Activated T-helper 2 cell treated with anti-CD3 and anti-CD28 coated beads, Interferon-gamma antibody, Interleukin-2, Interleukin-4, amounts not matched to agents 10 μg/mL and 5 μg/mL and 100 μg/mL, durations not matched to agents 14 hours and 24 hours and 36 hours (primary cell): ENCODE data around the gene LRPPRC. TPM values are rescaled to one million over a fixed set of nuclear protein-coding genes. Genes with fewer than 3 reads are reported as not detected.

ENCODE experiments used
- DNase-seq: peaks from one replicate; pipeline ENCODE4 v3.0.0; 2021; ENCODE audit warnings: low spot score
- H3K27ac Mint-ChIP-seq: one replicate; pipeline ENCODE4 v1.8.0; 2021; ENCODE audit warnings: mixed read lengths
- H3K27me3 Mint-ChIP-seq: one replicate; pipeline ENCODE4 v1.8.0; 2021; ENCODE audit warnings: low read depth, mixed read lengths
- H3K36me3 Mint-ChIP-seq: one replicate; pipeline ENCODE4 v1.8.0; 2021; ENCODE audit warnings: low read depth, mixed read lengths
- H3K4me1 Mint-ChIP-seq: one replicate; pipeline ENCODE4 v1.8.0; 2021; ENCODE audit warnings: low read depth, mixed read lengths
- H3K4me3 Mint-ChIP-seq: one replicate; pipeline ENCODE4 v1.8.0; 2021; ENCODE audit warnings: low read depth, mild to moderate bottlenecking, moderate library complexity, mixed read lengths
- H3K9me3 Mint-ChIP-seq: one replicate; pipeline ENCODE4 v1.8.0; 2021; ENCODE audit warnings: mixed read lengths
- intact Hi-C: fragments of 100-400 bp; cut with micrococcal nuclease; formaldehyde crosslinking; loops from one replicate; pipeline ENCODE4 v1.15.1; 2023
- total RNA-seq: library from RNA; stranded (reverse); gene quantifications from 2 replicates; pipeline ENCODE4 v1.2.3, GENCODE V29; 2022

Gene LRPPRC
- total RNA-seq, 1 donor from 2014 or later = 161 TPM

DNA sequence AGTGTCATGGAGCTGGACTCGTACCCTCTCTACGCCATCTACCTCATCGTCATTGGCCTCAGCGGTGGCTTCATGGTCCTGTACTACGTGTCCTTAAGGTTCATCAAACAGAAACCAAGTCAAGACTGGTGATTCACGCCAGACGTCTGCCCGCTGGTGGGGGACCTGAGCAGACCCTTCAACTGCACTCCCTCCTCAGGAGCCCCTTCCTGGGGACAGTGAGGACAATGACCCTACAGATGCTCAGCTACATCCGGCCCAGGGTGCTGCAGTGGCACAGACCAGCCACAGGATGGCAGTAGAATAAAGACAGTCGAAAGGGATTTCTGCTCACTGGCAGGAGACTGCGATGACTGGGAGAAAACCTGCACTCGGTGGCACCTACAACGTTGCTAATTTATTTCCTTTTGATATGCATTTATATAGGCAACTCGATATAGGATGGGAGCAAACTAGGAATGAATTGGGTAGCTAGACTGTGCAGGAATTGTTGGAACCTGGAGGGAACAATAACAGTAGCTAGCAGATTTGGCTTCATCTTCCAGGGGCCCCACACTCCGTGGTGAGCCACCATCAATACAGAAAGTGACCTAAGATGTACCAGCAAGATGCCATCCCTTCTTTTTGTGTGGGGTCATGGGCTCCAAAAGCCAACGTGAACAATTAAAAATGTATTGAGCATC is 117.9 kb downstream of the LRPPRC start:
- DNase-seq = peak; percentile 62
- Mint-ChIP-seq H3K27me3 (no peaks in the 10 kb centered on the region), H3K4me3 (no peak overlapping the region), H3K9me3 (no peaks in the 10 kb centered on the region), H3K36me3 (no peaks in the 10 kb centered on the region), H3K4me1 (peaks cover 11% of the 10 kb centered on the region), H3K27ac (no peak overlapping the region)
- intact Hi-C loops = loop anchor here (5.0 kb wide), 2 partner anchors 49 to 271 kb away; no protein-coding TSS in a partner anchor

DNA sequence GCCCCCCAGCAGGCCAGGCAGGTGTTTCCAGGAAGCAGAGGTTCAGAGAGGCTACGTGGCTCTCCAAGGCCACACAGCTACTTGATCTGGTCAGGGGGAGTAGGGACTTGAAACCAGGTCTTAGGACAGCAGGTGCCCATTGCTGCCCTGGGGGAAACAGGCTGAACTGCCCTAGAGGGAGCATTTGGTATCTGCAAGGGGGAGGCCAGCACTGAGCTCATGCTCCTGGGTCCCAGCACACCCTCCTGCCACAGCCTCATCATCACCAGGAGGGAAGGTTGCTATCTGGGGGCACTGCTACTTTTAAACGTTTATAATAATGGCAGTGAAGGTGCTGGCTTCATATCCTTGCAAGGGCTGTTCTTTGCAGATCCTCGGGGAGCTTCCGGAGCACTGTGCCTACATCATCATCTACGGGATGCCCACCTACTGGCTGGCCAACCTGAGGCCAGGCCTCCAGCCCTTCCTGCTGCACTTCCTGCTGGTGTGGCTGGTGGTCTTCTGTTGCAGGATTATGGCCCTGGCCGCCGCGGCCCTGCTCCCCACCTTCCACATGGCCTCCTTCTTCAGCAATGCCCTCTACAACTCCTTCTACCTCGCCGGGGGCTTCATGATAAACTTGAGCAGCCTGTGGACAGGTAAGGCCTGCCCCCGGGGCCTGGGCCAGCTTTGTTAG is 120.9 kb downstream of the LRPPRC start:
- Mint-ChIP-seq H3K4me3 (no peak overlapping the region), H3K27me3 (peaks cover 7% of the 10 kb centered on the region), H3K36me3 (no peaks in the 10 kb centered on the region), H3K9me3 (no peaks in the 10 kb centered on the region), H3K4me1 (peaks cover 11% of the 10 kb centered on the region), H3K27ac (no peak overlapping the region)
- intact Hi-C loops = loop anchor here (5.0 kb wide), 2 partner anchors 52 to 268 kb away; no protein-coding TSS in a partner anchor
- DNase-seq = no peak

DNA sequence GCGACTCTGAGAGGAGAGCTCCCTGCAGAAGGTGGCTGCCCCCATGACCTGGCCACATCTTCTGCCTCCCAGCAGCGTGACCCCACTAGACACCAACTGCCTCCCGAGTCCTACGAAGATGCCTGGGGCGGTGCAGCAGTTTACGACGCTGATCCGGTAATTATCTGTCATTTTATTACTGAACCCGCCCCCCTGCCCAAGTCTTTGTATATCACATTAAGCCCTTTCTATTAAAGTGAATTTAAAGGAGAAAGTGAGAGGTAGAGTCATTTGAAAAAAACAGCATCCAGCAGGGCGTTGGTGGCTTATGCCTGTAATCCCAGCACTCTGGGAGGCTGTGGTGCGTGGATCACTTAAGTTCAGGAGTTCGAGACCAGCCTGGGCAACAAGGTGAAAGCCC is 123.6 kb downstream of the LRPPRC start:
- H3K4me1 Mint-ChIP-seq = no peaks in the 10 kb centered on the region
- intact Hi-C loops = no loop called here
- no peak overlapping the region for H3K4me3 Mint-ChIP-seq
- no peaks in the 10 kb centered on the region for H3K36me3 Mint-ChIP-seq
- no peaks in the 10 kb centered on the region for H3K9me3 Mint-ChIP-seq
- peaks cover 8% of the 10 kb centered on the region for H3K27me3 Mint-ChIP-seq
- DNase-seq = no peak
- no peak overlapping the region for H3K27ac Mint-ChIP-seq

DNA sequence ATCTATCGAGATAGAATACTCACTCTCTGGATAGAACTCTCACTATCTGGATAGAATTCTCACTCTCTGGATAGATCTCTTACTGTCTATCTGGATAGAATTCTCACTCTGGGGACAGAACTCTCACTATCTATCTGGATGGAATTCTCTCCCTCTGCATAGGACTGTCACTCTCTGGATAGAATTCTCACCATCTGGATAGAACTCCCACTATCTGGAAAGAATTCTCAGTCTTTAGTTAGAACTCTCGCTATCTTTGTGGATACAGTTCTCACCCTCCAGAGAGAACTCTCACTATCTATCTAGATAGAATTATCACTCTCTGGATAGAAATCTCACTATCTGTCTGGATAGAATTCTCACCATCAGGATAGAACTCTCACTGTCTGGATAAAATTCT is 140.5 kb downstream of the LRPPRC start:
- intact Hi-C loops = no loop called here
- H3K27me3 Mint-ChIP-seq = peaks cover 42% of the 10 kb centered on the region

DNA sequence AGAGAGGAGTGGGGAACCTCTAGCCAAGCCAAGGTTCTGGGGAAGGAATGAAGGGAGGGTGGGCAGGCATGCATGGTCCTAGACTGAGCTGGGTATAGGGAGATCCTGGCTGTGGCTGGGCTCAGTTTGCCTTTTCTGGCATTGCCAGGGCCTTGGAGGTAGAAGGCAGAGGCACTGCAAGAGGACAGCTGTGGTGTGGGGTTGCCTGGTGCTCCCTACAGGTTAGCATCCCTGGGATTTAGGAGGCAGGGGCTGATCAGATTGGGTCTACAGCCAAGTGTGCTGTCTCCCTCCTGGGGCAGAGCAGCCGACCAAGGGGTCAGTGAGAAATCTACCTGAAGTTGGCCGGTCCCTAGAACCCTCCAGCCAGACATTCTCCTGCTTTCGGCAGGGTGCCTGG is 141.1 kb downstream of the LRPPRC start:
- H3K4me1 Mint-ChIP-seq = no peaks in the 10 kb centered on the region
- no peaks in the 10 kb centered on the region for H3K36me3 Mint-ChIP-seq
- H3K27me3 Mint-ChIP-seq = peaks cover 39% of the 10 kb centered on the region
- intact Hi-C loops = no loop called here
- no peak for DNase-seq
- H3K4me3 Mint-ChIP-seq = no peak overlapping the region
- H3K9me3 Mint-ChIP-seq = no peaks in the 10 kb centered on the region
- H3K27ac Mint-ChIP-seq = no peak overlapping the region

More for the DNA sequence above, 140.5 kb downstream of the LRPPRC start:
- Mint-ChIP-seq H3K4me1 (no peaks in the 10 kb centered on the region), H3K4me3 (no peak overlapping the region), H3K27ac (no peak overlapping the region), H3K9me3 (no peaks in the 10 kb centered on the region), H3K36me3 (no peaks in the 10 kb centered on the region)
- DNase-seq = no peak

DNA sequence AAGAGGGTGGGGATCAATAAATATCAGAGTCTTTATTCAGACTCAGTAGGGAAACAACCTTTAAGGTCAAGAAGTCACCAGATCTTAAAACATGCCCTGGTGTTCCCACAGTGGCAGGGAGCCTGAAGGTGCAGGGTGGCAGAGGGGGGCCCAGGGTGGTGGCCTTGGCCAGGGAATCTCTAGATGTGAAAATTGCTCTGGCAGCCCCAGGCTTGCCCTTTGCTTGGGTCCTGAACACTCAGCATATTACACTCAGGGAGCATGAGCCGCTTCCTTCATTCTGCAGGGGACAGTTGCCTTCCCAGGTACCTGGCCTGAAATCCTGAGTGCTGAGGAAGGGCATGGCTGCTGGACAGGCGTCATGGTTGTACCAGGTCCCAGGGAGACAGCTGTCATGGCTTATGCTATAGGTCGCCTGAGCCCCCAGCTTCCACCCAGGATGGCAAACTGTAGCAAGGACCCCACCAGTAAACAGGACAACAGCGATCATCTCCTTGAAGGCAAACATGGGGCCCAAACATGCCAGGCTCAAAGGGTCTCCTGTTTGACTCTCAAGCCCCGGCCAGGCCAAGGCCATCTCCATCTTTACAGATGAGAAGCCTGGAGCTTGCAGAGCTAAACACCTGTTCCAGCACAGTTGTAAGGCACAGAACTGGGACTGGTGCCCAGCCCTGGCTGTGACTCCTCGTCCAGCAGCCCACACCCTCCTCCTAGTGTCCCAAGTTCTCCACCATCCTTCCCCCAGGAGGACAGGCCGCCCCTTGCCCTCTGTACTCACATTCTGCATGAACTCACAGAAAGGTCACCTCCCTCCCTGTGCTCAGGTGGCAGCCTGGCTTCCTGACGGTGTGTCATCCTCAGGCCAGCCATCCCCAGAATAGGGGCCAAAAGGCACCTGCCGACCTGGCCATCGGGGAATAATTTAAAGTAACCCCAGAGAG is 142.4 kb downstream of the LRPPRC start:
- Mint-ChIP-seq H3K27ac (no peak overlapping the region), H3K4me3 (no peak overlapping the region), H3K4me1 (no peaks in the 10 kb centered on the region), H3K27me3 (peaks cover 32% of the 10 kb centered on the region), H3K36me3 (no peaks in the 10 kb centered on the region), H3K9me3 (no peaks in the 10 kb centered on the region)
- intact Hi-C loops = no loop called here
- DNase-seq = no peak

DNA sequence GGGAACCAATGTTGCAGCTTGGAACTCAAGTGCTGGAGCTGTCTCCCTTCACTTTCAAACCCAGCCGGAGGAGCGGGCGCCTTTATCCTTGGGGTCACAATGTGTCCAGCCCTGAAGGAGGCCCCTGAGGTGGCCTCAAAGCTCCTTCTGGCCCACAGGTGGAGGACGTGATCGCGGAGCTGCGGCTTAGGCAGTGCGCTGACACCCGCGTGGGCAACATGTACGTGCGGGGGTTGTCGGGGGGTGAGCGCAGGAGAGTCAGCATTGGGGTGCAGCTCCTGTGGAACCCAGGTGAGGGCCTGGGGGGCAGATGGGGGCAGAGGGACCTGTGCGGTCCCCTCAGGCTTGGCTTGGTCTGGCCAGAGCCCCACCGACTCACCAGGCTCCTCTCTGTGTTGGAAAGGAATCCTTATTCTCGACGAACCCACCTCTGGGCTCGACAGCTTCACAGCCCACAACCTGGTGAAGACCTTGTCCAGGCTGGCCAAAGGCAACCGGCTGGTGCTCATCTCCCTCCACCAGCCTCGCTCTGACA is 143.5 kb downstream of the LRPPRC start:
- no peak for DNase-seq
- Mint-ChIP-seq H3K27me3 (peaks cover 21% of the 10 kb centered on the region), H3K4me3 (no peak overlapping the region), H3K4me1 (no peaks in the 10 kb centered on the region), H3K9me3 (no peaks in the 10 kb centered on the region), H3K36me3 (no peaks in the 10 kb centered on the region), H3K27ac (no peak overlapping the region)
- intact Hi-C loops = no loop called here

DNA sequence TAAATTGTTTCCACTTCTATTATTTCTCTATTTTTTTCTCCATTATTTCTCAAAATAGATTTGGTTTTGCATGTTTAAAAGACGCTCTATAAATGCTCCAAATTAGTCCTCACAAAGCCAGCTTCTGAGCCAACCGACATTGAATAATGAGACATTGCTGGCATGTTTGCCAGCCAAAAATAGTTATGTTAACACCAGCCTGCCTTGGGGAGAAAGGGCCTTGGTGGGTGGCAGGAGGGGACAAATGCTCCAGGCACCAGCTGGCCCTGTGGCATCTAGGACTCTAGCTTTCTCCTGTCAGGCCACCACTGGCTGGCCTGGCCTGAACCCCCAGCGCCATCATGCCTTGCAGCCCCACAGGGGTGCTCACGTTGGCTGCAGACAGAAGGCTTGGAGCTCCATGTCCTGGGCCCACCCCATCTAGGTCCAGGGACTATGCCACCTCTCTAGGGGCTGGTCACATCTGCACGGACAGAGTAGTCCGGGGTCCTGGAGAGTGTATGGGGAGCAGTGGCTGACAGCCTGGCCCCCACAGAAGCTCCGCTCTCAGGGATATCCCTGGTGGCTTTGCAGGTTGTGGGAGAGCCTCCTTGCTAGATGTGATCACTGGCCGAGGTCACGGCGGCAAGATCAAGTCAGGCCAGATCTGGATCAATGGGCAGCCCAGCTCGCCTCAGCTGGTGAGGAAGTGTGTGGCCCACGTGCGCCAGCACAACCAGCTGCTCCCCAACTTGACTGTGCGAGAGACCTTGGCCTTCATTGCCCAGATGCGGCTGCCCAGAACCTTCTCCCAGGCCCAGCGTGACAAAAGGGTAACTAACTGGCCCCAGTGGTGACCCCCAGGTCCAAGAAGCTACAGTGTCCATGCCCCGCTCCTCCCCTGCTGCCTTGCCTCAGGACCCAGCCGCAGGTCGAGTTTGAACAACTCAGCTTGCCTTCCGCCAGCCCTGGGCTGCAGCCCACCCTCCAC is 144.5 kb downstream of the LRPPRC start:
- Mint-ChIP-seq H3K4me1 (no peaks in the 10 kb centered on the region), H3K27me3 (peaks cover 14% of the 10 kb centered on the region), H3K9me3 (no peaks in the 10 kb centered on the region), H3K27ac (no peak overlapping the region), H3K36me3 (no peaks in the 10 kb centered on the region), H3K4me3 (no peak overlapping the region)
- intact Hi-C loops = no loop called here
- DNase-seq = no peak

DNA sequence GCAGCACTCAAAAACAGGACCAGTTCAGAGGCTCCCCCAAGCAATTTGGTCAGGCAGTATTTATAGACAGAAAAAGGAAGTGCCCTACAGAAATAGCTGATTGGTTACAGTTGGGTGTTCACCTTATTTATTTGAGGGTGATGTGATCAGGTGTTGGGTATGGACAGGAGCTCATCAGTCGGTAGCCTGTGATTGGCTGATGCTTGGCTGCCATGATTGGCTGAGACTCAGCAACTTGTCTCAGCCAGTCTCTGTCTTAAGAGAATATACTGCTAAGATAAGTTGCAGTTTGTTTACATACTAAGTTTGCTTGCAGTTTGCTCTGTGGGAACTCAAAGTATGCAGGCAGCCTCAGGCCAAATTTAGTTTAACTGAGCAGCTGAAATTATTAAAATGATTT is 147.6 kb downstream of the LRPPRC start:
- H3K9me3 Mint-ChIP-seq = no peaks in the 10 kb centered on the region
- no peak for DNase-seq
- H3K36me3 Mint-ChIP-seq = no peaks in the 10 kb centered on the region
- H3K27me3 Mint-ChIP-seq = peaks cover 3% of the 10 kb centered on the region
- no peak overlapping the region for H3K27ac Mint-ChIP-seq
- no peaks in the 10 kb centered on the region for H3K4me1 Mint-ChIP-seq
- no peak overlapping the region for H3K4me3 Mint-ChIP-seq
- intact Hi-C loops = no loop called here

DNA sequence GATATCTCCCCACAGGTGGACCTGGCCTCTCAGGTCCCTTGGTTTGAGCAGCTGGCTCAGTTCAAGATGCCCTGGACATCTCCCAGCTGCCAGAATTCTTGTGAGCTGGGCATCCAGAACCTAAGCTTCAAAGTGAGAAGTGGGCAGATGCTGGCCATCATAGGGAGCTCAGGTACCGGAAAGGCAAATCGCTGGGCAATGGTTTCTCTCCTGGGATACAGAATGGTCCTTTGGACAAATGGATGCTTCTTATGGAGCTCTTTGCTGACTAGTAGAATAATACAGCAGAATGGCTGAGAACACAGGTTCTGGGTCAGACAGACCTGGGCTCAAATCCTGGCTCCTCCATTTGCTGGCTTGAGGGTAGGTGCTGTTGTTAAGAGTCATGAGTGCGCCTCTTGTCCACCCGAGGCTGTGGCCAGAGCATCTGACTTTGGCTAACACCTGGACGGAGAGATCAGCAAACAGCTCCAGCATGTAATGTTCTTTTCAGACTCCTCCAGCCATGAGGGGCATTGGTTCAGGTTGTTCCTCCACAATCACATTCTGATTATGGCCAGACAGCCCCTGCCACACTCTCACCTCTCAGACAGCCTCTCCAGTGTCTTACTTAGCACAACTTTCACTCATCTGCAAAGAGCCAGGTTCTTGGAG is 149.5 kb downstream of the LRPPRC start:
- Mint-ChIP-seq H3K27ac (no peak overlapping the region), H3K4me1 (no peaks in the 10 kb centered on the region), H3K4me3 (no peak overlapping the region), H3K9me3 (no peaks in the 10 kb centered on the region), H3K27me3 (peaks cover 3% of the 10 kb centered on the region), H3K36me3 (no peaks in the 10 kb centered on the region)
- DNase-seq = no peak
- intact Hi-C loops = no loop called here

DNA sequence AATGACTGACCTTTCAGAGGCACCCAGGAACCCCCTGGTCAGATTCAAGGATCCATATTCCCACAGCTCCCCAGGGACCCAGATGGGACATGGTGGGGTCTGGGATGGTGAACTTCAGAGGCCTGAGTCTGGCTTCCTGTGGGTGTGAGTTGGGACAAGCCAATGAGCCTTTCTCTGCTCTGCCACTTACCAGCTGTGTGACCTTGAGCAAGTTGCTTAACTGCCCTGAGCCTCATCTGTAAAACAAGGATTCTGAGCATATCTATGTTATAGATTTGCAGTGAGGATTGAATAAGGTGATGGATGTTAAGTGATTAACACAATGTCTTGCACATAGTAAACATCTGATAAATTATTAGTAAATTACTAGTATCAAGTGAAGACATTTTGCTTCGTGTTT is 150.6 kb downstream of the LRPPRC start:
- Mint-ChIP-seq H3K4me1 (no peaks in the 10 kb centered on the region), H3K36me3 (no peaks in the 10 kb centered on the region), H3K4me3 (no peak overlapping the region), H3K9me3 (no peaks in the 10 kb centered on the region), H3K27ac (no peak overlapping the region), H3K27me3 (peaks cover 3% of the 10 kb centered on the region)
- intact Hi-C loops = no loop called here
- DNase-seq = no peak
